Embryonic facial prominence (tissue), 1 donor: ENCODE results near the gene YIPF6.
"Not testable (repeated sequence)": the region's sequence is repeated elsewhere in the genome, so short reads cannot be mapped to it uniquely, and the experiment has no call there.

Experiments used
- DNase-seq: peaks from one replicate; pipeline ENCODE4 v3.0.0-alpha.2; 2016; ENCODE audit errors: extremely low spot score

The YIPF6 gene

DNA sequence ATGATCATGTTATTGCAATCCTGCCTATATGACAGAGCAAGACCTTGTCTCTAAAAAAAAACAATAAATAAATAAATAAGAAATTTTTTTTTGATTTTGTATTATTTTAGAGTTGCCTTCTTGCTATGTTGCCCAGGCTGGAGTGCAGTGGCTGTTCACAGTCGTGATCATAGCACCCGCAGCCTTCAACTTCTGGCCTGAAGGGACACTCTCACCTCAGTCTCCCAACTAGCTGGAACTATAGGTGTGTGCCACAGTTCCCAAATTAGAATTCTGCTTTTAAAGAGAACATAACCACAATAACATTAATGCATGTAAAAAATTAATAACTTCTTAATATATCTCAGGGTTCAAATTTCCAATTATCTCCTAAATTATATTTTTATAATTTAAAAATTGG lies 7.8 kb downstream of the YIPF6 start:
- no peak for DNase-seq

GRCh38 chrX:68508799-68509198 lies 9.9 kb downstream of the YIPF6 start:
- DNase-seq, result no peak

DNA sequence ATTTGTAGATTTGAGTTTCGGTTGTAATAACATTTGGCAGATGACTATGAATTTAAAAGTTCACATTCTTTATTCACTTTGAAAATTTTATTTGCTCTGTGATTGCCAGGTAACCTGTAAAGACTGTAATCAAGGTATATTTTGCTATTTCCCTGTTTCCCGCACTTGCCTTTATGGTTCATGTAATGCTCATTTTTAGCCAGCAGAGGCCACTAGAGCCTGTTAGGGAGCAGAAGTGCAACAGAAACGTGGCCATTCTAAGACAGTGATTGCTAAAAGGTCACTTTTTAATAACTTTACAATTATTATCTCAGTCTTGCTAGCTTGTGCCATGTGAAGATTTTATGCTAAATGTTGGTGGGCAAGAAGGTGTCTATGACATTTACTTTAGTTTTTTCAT lies 12.4 kb downstream of the YIPF6 start:
- no peak for DNase-seq

GRCh38 chrX:68524680-68525079 lies 25.8 kb downstream of the YIPF6 start:
- not testable (repeated sequence) for DNase-seq

- no peak for DNase-seq
Observed at GRCh38 chrX:68532831-68533533, 34.1 kb downstream of the YIPF6 start.

GRCh38 chrX:68533656-68534055 lies 34.8 kb downstream of the YIPF6 start:
- no peak for DNase-seq

DNA sequence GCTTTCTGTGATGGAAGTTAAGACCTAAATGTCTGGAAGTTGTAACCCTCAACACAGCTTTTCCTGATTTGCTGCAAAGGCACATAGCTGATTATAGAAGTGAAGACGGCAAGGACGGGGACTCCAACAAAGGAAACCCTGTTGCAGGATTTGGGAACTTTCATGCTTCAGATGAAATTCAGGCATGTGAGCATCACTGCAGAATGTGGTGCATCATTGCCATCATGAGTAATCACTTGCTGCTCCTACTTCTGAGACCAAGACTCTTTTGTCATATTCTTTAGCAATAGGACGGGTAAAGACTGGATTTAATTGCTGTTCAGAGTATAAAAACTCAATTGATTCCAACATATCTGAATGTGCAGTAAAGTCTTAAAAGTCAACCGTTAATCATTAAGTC lies 35.8 kb downstream of the YIPF6 start:
- no peak for DNase-seq

DNA sequence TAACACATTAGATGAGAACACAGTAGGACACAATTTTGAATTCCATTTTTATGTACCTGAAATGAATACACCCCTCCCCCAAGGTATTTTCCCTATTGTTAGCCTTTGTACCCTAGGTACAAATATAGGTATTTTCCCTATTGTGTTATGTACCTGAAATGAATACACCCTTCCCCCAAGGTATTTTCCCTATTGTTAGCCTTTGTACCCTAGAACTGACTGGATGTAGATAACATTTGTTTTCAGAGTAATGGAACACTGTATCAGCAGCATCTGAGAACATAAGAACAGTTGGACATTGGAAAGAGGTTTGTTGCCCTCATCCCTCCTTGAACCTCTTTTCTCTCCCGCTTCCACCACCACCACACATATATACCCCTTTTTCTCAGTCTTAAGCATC lies 37.6 kb downstream of the YIPF6 start:
- no peak for DNase-seq

GRCh38 chrX:68536884-68537283 lies 38.0 kb downstream of the YIPF6 start:
- DNase-seq, result no peak

GRCh38 chrX:68550193-68550592 lies 51.3 kb downstream of the YIPF6 start:
- no peak for DNase-seq

DNA sequence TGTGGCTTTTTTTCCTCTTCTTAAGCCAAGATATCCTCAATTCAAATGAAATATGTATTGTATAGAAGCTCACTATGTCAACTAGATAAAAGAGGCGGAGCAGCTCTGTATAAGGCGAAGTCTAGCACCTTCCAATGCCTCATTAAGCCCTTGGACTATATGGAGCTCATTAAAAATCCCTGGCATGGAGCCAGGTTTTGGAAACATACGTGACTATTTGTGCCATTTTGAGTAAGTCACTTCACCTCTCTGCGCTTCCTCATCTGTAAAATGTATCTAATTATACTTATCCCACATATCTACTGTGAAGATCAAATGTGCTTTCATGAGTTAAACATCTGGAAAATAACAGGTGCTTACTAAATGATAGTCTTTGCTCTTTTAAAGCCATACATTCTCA lies 57.2 kb downstream of the YIPF6 start:
- DNase-seq, result no peak

DNA sequence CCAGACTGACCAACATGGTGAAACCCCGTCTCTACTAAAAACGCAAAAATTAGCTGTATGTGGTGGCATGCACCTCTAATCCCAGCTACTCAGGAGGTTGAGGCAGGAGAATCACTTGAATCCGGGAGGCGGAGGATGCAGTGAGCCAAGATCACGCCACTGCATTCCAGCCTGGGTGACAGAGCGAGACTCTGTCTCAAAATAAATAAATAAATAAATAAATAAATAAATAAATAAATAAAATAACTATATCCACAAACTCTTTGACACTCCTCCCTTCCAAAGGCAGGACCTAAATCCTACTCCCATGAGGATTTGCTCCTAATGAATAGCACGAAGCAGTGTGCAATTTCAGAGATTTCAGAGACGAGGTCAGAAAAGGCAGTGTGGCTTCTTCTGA lies 58.3 kb downstream of the YIPF6 start:
- not testable (repeated sequence) for DNase-seq

DNA sequence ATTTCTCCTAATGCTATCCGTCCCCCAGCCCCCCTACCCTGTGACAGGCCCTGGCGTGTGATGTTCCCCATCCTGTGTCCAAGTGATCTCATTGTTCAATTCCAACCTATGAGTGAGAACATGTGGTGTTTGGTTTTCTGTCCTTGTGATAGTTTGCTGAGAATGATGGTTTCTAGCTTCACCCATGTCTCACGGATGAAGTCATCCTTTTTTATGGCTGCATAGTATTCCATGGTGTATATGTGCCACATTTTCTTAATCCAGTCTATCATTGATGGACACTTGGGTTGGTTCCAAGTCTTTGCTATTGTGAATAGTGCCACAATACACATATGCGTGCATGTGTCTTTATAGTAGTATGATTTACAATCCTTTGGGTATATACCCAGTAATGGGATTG lies 61.1 kb downstream of the YIPF6 start:
- not testable (repeated sequence) for DNase-seq

- DNase-seq, result no peak
Observed at GRCh38 chrX:68568136-68568535, 69.3 kb downstream of the YIPF6 start.

GRCh38 chrX:68570598-68570997 lies 71.7 kb downstream of the YIPF6 start:
- DNase-seq, result no peak

GRCh38 chrX:68571292-68571609 lies 72.4 kb downstream of the YIPF6 start:
- no peak for DNase-seq

DNA sequence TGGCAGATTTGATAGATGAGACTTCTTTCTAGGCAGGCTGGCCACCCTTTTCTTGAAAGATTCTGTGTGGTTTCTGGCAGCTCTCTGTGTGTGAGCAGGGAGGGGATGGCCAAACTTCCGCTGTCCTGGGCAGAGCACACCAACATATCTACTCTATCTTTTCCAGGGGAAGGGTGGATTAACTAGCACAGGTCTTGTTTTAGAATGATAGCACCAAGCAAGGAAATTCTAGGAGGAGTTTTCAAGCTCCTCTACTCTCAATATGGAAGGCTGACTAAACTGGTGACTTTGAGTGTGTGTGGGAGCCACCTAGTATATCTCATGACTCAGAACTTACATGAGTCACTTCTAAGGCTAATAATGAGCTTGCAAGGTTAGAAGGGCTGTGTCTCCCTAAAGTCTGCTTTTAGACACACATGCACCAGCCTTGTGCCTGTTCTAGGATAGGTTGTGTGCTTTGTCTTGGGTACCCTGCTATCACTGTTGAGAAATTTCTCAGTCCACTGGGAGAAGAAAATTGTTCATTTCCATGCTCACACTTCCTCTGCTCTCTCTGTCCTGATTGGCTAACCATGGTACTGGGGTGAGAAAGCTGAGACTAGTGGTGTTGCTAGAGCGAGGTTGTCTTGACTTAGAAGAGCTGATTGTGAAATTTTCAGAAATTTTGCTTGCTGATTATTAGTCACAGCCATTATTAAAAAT lies 72.9 kb downstream of the YIPF6 start:
- DNase-seq, result no peak

- no peak for DNase-seq
Observed at GRCh38 chrX:68574240-68574639, 75.4 kb downstream of the YIPF6 start.

GRCh38 chrX:68579810-68580209 lies 81.0 kb downstream of the YIPF6 start:
- DNase-seq, result no peak

DNA sequence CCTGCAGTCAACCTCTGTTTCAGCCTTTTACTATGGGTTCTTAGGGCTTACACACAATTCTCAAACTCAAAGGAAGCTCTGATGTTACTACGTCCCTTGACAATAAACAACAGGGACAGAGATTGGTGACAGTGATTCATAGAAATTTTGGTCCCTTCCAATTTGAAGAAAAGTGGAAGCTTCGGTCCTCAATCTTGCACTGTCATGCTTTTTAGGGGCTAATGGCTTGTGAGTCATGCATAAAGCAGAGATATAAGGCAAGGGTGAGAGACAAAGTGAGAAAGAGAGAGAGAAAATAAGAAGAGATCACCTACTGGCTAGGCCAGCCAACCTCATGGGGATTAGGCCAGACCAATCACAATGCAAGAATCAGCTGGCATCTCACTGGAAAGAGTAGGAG lies 85.4 kb downstream of the YIPF6 start:
- no peak for DNase-seq
